GM21737 (cell line): ENCODE results near the gene DNASE1L1.

ENCODE experiments used
- ATAC-seq: cut with Tn5 transposase; IDR thresholded peaks from one replicate; pipeline ENCODE4 v1.9.1; 2021; ENCODE audit warnings: mild to moderate bottlenecking, moderate library complexity; ENCODE audit not compliant: unreplicated experiment

Gene DNASE1L1

DNA sequence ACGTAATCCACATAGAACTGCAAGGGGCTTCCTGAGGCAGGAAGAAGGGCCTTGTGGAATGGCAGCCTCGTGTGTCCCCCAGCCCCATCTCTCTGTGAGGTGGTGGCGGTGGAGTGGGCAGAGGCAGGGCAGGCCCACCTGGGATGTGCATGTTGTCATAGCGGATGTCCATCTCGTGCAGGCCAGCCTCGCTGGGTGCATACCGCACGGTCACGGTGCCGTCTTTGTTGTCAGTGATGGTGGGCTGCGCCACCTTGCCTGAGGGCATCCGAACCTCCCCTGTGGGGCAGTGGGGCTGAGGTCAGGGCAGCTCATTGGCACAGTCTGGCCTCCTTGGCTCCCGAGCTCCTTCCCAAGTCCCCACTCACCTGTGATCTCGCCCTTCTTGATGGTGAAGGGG, 55.0 kb downstream of the DNASE1L1 start:
- ATAC-seq, result no peak

- no peak for ATAC-seq
Measured at GRCh38 chrX:154353172-154353843, 55.7 kb downstream of the DNASE1L1 start.

- no peak for ATAC-seq
Measured at GRCh38 chrX:154352466-154352865, 56.6 kb downstream of the DNASE1L1 start.

DNA sequence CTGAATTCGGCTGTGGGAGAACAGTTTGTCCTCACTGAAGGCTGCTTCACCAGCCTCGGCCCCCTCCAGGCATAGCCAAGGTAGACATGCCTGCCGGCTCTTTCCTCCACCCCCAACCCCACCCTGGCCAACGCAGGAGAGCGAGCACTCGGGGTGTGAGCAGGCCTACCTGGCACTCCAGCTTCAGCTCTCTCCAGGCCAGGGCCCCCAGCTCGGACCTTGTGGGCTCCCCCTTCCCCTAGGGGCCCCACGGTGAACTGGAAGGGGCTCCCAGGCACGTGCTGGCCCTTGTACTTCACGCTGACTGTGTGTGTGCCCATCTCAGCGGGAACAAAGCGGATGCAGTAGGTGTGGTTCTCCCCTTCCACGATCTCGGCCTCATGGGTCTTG, 57.0 kb downstream of the DNASE1L1 start:
- no peak for ATAC-seq
